Activated T-helper 2 cell treated with anti-CD3 and anti-CD28 coated beads, Interferon-gamma antibody, Interleukin-2, Interleukin-4, amounts not matched to agents 10 μg/mL and 5 μg/mL and 100 μg/mL, durations not matched to agents 14 hours and 24 hours and 36 hours (primary cell): ENCODE results near the gene USP15. TPM values are rescaled to one million over a fixed set of nuclear protein-coding genes. Genes with fewer than 3 reads are reported as not detected.
A peak's percentile ranks its signal among the peaks of the same experiment; 100 is the strongest.

ENCODE experiments used
- DNase-seq: peaks from one replicate; pipeline ENCODE4 v3.0.0; 2021; ENCODE audit warnings: low spot score
- H3K27ac Mint-ChIP-seq: one replicate; pipeline ENCODE4 v1.8.0; 2021; ENCODE audit warnings: mixed read lengths
- H3K27me3 Mint-ChIP-seq: one replicate; pipeline ENCODE4 v1.8.0; 2021; ENCODE audit warnings: low read depth, mixed read lengths
- H3K36me3 Mint-ChIP-seq: one replicate; pipeline ENCODE4 v1.8.0; 2021; ENCODE audit warnings: low read depth, mixed read lengths
- H3K4me1 Mint-ChIP-seq: one replicate; pipeline ENCODE4 v1.8.0; 2021; ENCODE audit warnings: low read depth, mixed read lengths
- H3K4me3 Mint-ChIP-seq: one replicate; pipeline ENCODE4 v1.8.0; 2021; ENCODE audit warnings: low read depth, mild to moderate bottlenecking, moderate library complexity, mixed read lengths
- H3K9me3 Mint-ChIP-seq: one replicate; pipeline ENCODE4 v1.8.0; 2021; ENCODE audit warnings: mixed read lengths
- intact Hi-C: fragments of 100-400 bp; cut with micrococcal nuclease; formaldehyde crosslinking; loops from one replicate; pipeline ENCODE4 v1.15.1; 2023
- total RNA-seq: library from RNA; stranded (reverse); gene quantifications from 2 replicates; pipeline ENCODE4 v1.2.3, GENCODE V29; 2022

USP15 gene
- total RNA-seq, 1 donor from 2014 or later, result 82.4 TPM

DNA sequence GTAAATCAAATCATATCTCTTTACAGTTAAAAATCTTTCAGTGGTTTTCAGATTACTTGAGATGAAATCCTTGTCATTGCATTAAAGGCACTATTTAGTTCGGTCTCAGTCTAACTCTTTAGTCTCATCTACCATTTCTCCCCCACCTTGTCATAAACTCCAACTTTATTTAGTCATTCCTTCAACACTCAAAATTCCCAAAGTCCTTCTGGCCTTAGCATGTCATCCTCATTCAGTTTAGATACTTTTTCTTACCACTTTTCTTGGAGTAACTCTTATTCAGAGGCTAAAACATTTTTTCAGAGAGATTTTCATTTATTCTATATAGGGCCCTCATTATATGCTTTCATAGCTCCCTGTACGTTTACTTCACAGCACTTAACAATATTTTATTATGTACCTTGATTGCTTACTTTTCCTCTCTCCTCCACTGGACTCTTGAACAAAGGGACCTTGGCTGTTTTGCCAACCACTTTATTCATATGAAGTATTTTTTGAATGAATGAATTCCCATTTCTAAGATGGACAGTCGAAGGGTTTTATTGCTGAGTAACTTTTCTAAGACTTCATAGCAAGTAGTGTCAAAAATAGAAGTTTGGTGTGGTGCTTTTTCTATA, 12.8 kb downstream of the USP15 start:
- intact Hi-C loops, result no loop called here
- peaks cover 61% of the 10 kb centered on the region for H3K4me1 Mint-ChIP-seq
- DNase-seq, result no peak
- H3K27me3 Mint-ChIP-seq, result no peaks in the 10 kb centered on the region
- H3K27ac Mint-ChIP-seq, result peak overlapping the region; percentile 5
- peaks cover 45% of the 10 kb centered on the region for H3K36me3 Mint-ChIP-seq
- H3K4me3 Mint-ChIP-seq, result no peak overlapping the region
- H3K9me3 Mint-ChIP-seq, result no peaks in the 10 kb centered on the region

- DNase-seq, result no peak
- H3K27ac Mint-ChIP-seq, result no peak overlapping the region
- no peaks in the 10 kb centered on the region for H3K27me3 Mint-ChIP-seq
- H3K36me3 Mint-ChIP-seq, result peaks cover 45% of the 10 kb centered on the region
- intact Hi-C loops, result no loop called here
- peaks cover under 1% of the 10 kb centered on the region for H3K9me3 Mint-ChIP-seq
- H3K4me3 Mint-ChIP-seq, result no peak overlapping the region
- H3K4me1 Mint-ChIP-seq, result peaks cover 54% of the 10 kb centered on the region
Measured at GRCh38 chr12:62273724-62274380, 13.6 kb downstream of the USP15 start.

- H3K36me3 Mint-ChIP-seq, result peaks cover 49% of the 10 kb centered on the region
- H3K4me1 Mint-ChIP-seq, result peaks cover 67% of the 10 kb centered on the region
- intact Hi-C loops, result loop anchor here (2.0 kb wide), 1 partner anchor 17 kb away; the partner anchor contains the start of gene USP15
- peaks cover 12% of the 10 kb centered on the region for H3K9me3 Mint-ChIP-seq
- no peak for DNase-seq
- no peak overlapping the region for H3K4me3 Mint-ChIP-seq
- no peaks in the 10 kb centered on the region for H3K27me3 Mint-ChIP-seq
- H3K27ac Mint-ChIP-seq, result no peak overlapping the region
Measured at GRCh38 chr12:62278022-62278421, 17.8 kb downstream of the USP15 start.

DNA sequence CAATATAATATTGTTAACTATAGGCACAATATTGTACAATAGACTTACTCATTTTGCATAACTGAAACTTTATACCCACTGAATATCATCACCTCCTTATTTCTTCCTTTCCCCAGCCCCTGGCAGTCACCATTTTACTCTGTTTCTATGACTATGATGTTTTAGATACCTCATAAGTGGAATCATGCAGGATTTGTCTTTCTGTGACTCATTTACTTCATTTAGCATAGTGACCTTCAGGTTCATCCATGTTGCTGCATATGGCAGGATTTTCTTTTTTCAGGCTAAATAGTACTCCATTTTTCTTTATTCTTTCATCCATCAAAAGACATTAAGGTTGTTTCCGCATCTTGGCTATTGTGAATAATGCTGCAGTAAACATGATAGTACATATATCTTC, 18.9 kb downstream of the USP15 start:
- H3K4me3 Mint-ChIP-seq, result no peak overlapping the region

DNA sequence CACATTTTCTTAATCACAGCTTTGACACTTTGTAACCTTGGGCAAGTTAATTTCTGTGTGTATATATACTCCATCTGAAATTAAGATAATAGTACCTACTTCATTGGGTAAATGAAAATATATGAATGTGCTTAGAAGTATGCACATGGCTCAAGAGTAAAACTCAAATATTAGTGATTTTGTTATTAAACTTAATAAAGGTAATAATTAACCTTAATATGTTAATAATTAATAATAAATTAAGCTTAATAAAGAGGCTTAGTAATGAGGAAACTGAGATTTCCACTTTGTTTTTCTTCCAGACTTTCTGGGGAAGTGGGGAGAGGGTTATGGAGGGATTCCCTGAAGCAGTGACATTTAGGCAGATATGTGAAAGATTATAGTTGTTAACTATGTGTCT, 19.8 kb downstream of the USP15 start:
- Mint-ChIP-seq H3K9me3 (peaks cover 12% of the 10 kb centered on the region), H3K4me3 (no peak overlapping the region), H3K27me3 (no peaks in the 10 kb centered on the region), H3K27ac (no peak overlapping the region), H3K4me1 (peaks cover 58% of the 10 kb centered on the region), H3K36me3 (peaks cover 51% of the 10 kb centered on the region)
- DNase-seq, result no peak
- intact Hi-C loops, result loop anchor here (2.0 kb wide), 1 partner anchor 19 kb away; the partner anchor contains the start of gene USP15

More for the DNA sequence above, 18.9 kb downstream of the USP15 start:
- peaks cover 12% of the 10 kb centered on the region for H3K9me3 Mint-ChIP-seq
- peaks cover 48% of the 10 kb centered on the region for H3K36me3 Mint-ChIP-seq
- no peaks in the 10 kb centered on the region for H3K27me3 Mint-ChIP-seq
- DNase-seq, result no peak
- peaks cover 61% of the 10 kb centered on the region for H3K4me1 Mint-ChIP-seq
- no peak overlapping the region for H3K27ac Mint-ChIP-seq
- intact Hi-C loops, result loop anchor here (2.0 kb wide), 1 partner anchor 18 kb away; the partner anchor contains the start of gene USP15

- peaks cover 55% of the 10 kb centered on the region for H3K4me1 Mint-ChIP-seq
- no peak overlapping the region for H3K4me3 Mint-ChIP-seq
- peaks cover 60% of the 10 kb centered on the region for H3K36me3 Mint-ChIP-seq
- no peak for DNase-seq
- intact Hi-C loops, result no loop called here
- H3K27ac Mint-ChIP-seq, result peak overlapping the region; percentile 16
- H3K27me3 Mint-ChIP-seq, result no peaks in the 10 kb centered on the region
- peaks cover 29% of the 10 kb centered on the region for H3K9me3 Mint-ChIP-seq
Measured at GRCh38 chr12:62282057-62282774, 22.0 kb downstream of the USP15 start.

DNA sequence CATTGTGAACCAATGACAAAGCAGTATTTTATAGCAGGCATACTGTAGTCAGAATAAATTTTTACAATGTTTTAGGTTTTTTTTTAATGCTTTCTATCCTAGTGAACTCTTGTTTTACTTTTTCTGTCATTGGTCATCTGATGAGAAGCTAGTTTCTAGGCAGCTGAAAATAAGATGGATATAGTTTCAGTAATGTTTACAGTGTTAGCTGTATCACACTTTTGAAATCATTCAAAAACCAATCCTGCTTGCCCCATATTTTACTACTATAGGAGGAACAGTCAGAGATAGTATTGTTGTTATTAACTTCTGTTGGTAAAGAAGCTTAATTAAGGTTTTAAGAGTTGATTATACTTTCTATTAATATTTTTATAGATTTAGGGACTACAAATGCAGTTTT, 24.5 kb downstream of the USP15 start:
- Mint-ChIP-seq H3K27me3 (no peaks in the 10 kb centered on the region), H3K9me3 (peaks cover 44% of the 10 kb centered on the region), H3K4me1 (peaks cover 69% of the 10 kb centered on the region), H3K27ac (no peak overlapping the region), H3K4me3 (no peak overlapping the region), H3K36me3 (peaks cover 68% of the 10 kb centered on the region)
- intact Hi-C loops, result no loop called here
- no peak for DNase-seq

DNA sequence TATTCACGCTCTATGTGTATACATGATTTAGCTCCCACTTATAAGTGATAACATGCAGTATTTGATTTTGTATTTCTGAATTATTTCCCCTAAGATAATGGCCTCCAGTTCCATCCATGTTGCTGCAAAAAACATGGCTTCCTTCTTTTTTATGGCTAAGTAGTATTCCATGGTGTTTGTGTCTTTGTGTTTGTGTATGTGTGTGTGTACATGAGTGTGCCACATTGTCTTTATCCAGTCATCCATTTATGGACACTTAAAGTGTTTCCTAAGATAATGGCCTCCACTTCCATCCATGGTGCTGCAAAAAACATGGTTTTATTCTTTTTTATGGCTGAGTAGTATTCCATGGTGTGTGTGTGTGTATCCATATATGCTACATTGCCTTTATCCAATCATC, 25.1 kb downstream of the USP15 start:
- H3K36me3 Mint-ChIP-seq, result peaks cover 69% of the 10 kb centered on the region
- DNase-seq, result no peak
- H3K9me3 Mint-ChIP-seq, result peaks cover 46% of the 10 kb centered on the region
- intact Hi-C loops, result no loop called here
- peaks cover 70% of the 10 kb centered on the region for H3K4me1 Mint-ChIP-seq
- no peak overlapping the region for H3K27ac Mint-ChIP-seq
- no peaks in the 10 kb centered on the region for H3K27me3 Mint-ChIP-seq
- H3K4me3 Mint-ChIP-seq, result no peak overlapping the region

DNA sequence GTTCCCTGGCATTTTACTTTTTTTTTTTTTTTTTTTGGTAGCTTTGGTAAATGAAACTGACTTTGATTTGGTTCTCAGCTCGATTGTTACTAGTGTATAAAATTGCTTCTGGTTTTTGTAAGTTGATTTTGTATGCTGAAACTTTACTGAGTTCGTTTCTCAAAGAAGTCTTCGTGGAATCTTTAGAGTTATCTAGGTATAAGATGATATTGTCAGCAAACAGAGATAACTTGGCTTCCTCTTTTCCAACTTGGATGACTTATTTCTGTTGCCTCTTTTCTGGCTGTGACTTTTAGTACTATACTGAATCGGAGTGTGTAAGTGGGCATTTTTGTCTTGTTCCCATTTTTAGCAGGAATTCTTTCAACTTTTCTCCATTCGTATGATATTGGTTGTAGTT, 28.1 kb downstream of the USP15 start:
- intact Hi-C loops, result no loop called here

GRCh38 chr12:62290846-62291245, 30.6 kb downstream of the USP15 start:
- H3K4me3 Mint-ChIP-seq, result no peak overlapping the region
- H3K36me3 Mint-ChIP-seq, result peaks cover 79% of the 10 kb centered on the region
- no peak for DNase-seq
- H3K27me3 Mint-ChIP-seq, result no peaks in the 10 kb centered on the region
- peaks cover 69% of the 10 kb centered on the region for H3K4me1 Mint-ChIP-seq
- H3K27ac Mint-ChIP-seq, result peak overlapping the region; percentile 11
- intact Hi-C loops, result no loop called here
- H3K9me3 Mint-ChIP-seq, result peaks cover 49% of the 10 kb centered on the region

More for the DNA sequence above, 28.1 kb downstream of the USP15 start:
- Mint-ChIP-seq H3K4me3 (no peak overlapping the region), H3K4me1 (peaks cover 67% of the 10 kb centered on the region), H3K36me3 (peaks cover 78% of the 10 kb centered on the region), H3K27ac (no peak overlapping the region), H3K9me3 (peaks cover 56% of the 10 kb centered on the region), H3K27me3 (no peaks in the 10 kb centered on the region)
- no peak for DNase-seq

GRCh38 chr12:62291864-62292760, 31.9 kb downstream of the USP15 start:
- Mint-ChIP-seq H3K27me3 (no peaks in the 10 kb centered on the region), H3K4me3 (peak overlapping the region; percentile 10), H3K36me3 (peaks cover 79% of the 10 kb centered on the region), H3K9me3 (peaks cover 39% of the 10 kb centered on the region), H3K4me1 (peaks cover 73% of the 10 kb centered on the region), H3K27ac (peak overlapping the region; percentile 68)
- intact Hi-C loops, result loop anchor here (1.0 kb wide), 1 partner anchor 31 kb away; no protein-coding TSS in a partner anchor
- no peak for DNase-seq

- Mint-ChIP-seq H3K27ac (peak overlapping the region; percentile 59), H3K4me1 (peaks cover 70% of the 10 kb centered on the region), H3K27me3 (no peaks in the 10 kb centered on the region), H3K9me3 (peaks cover 33% of the 10 kb centered on the region), H3K36me3 (peaks cover 79% of the 10 kb centered on the region), H3K4me3 (no peak overlapping the region)
- intact Hi-C loops, result loop anchor here (1.0 kb wide), 1 partner anchor 32 kb away; no protein-coding TSS in a partner anchor
- no peak for DNase-seq
Measured at GRCh38 chr12:62292761-62293344, 32.6 kb downstream of the USP15 start.
